K562 (cell line): ENCODE measurements around the gene PABPC1L. TPM values are rescaled to one million over a fixed set of nuclear protein-coding genes. Genes with fewer than 3 reads are reported as not detected.
A peak's percentile ranks its signal among the peaks of the same experiment; 100 is the strongest.

Source experiments
- BCOR ChIP-seq: fragments of 450-650 bp; IDR thresholded peaks from 2 replicates; pipeline ENCODE4 v1.6.1; 2016
- BMI1 ChIP-seq: fragments of 150-350 bp; IDR thresholded peaks from 2 replicates; pipeline ENCODE4 v1.6.1; 2014; ENCODE audit warnings: low read length
- CSDE1 ChIP-seq, 2 experiments: fragments of 450-650 bp; IDR thresholded peaks; 2 replicates each; pipeline ENCODE4 v1.6.1; 2016; ENCODE audit warnings: mild to moderate bottlenecking in 1 of 2
- GABPA ChIP-seq: fragments of 200-800 bp; sonication (Bioruptor generic); conservative IDR thresholded peaks from 2 replicates; pipeline ENCODE4 v1.6.1; 2016; ENCODE audit warnings: low read depth, missing genetic modification characterization, missing compliant biosample characterization
- HDAC3 ChIP-seq: fragments of 450-650 bp; IDR thresholded peaks from 2 replicates; pipeline ENCODE4 v1.6.1; 2018; ENCODE audit warnings: borderline replicate concordance, mild to moderate bottlenecking, moderate library complexity; ENCODE audit not compliant: partially characterized antibody
- IRF2 ChIP-seq: sonication (generic); formaldehyde crosslinking; IDR thresholded peaks from 2 replicates; pipeline ENCODE4 v1.8.1; 2022; ENCODE audit warnings: mild to moderate bottlenecking, missing genetic modification reagents
- KHSRP ChIP-seq: fragments of 450-650 bp; IDR thresholded peaks from 2 replicates; pipeline ENCODE4 v1.6.1; 2017
- LARP7 ChIP-seq: fragments of 450-650 bp; IDR thresholded peaks from 2 replicates; pipeline ENCODE4 v1.6.1; 2016
- MYBL2 ChIP-seq, 2 experiments: fragments of 450-650 bp in 1 of 2; sonication (generic) in 1 of 2; formaldehyde crosslinking in 1 of 2; IDR thresholded peaks; 2 replicates each; pipeline versions ENCODE4 v1.6.1 to v1.8.1; 2017 to 2022; ENCODE audit warnings: borderline replicate concordance in 1 of 2, inconsistent platforms in 1 of 2, low read depth in 1 of 2, mild to moderate bottlenecking in 1 of 2, missing genetic modification reagents in 1 of 2, moderate library complexity in 1 of 2
- NFATC3 ChIP-seq: fragments of 450-650 bp; IDR thresholded peaks from 2 replicates; pipeline ENCODE4 v1.6.1; 2017; ENCODE audit warnings: mild to moderate bottlenecking
- PCBP2 ChIP-seq: fragments of 200-400 bp; formaldehyde crosslinking; IDR thresholded peaks from 2 replicates; pipeline ENCODE4 v1.6.1; 2018; ENCODE audit warnings: low read length, low read depth, mild to moderate bottlenecking, moderate library complexity; ENCODE audit not compliant: poor library complexity, severe bottlenecking
- PHB2 ChIP-seq: fragments of 450-650 bp; IDR thresholded peaks from 2 replicates; pipeline ENCODE4 v1.6.1; 2017; ENCODE audit warnings: low read depth
- SETDB1 ChIP-seq: IDR thresholded peaks from one replicate; pipeline ENCODE4 v1.6.1; 2012; ENCODE audit warnings: low read length, control low read depth, inconsistent platforms
- SIX5 ChIP-seq, 2 experiments: IDR thresholded peaks; 2 replicates each; pipeline ENCODE4 v1.6.1; 2011; ENCODE audit warnings: low read length in 2 of 2, borderline replicate concordance in 1 of 2, low read depth in 1 of 2, mild to moderate bottlenecking in 1 of 2, moderate library complexity in 1 of 2; ENCODE audit not compliant: insufficient read depth in 1 of 2
- SMAD3 ChIP-seq: fragments of 450-650 bp; formaldehyde crosslinking; conservative IDR thresholded peaks from 2 replicates; pipeline ENCODE4 v1.4.0; 2020; ENCODE audit warnings: mild to moderate bottlenecking
- SPI1 ChIP-seq: IDR thresholded peaks from 2 replicates; pipeline ENCODE4 v1.6.1; 2011; ENCODE audit warnings: low read depth, low read length, control low read depth, borderline replicate concordance
- TAF1 ChIP-seq: IDR thresholded peaks from 2 replicates; pipeline ENCODE4 v1.6.1; 2011; ENCODE audit warnings: mild to moderate bottlenecking, low read length, moderate library complexity; ENCODE audit not compliant: insufficient read depth, control insufficient read depth, severe bottlenecking; ENCODE audit errors: extremely low read depth
- TEAD2 ChIP-seq: fragments of 450-650 bp; IDR thresholded peaks from 2 replicates; pipeline ENCODE4 v1.6.1; 2016; ENCODE audit warnings: missing genetic modification characterization, control low read depth, missing compliant biosample characterization
- ZBTB7A ChIP-seq: IDR thresholded peaks from 2 replicates; pipeline ENCODE4 v1.6.1; 2011; ENCODE audit warnings: low read depth, mild to moderate bottlenecking, low read length, moderate library complexity, borderline replicate concordance; ENCODE audit not compliant: control insufficient read depth
- ZFP1 ChIP-seq: fragments of 450-650 bp; formaldehyde crosslinking; IDR thresholded peaks from 2 replicates; pipeline ENCODE4 v1.4.0; 2020; ENCODE audit warnings: mild to moderate bottlenecking, mixed read lengths
- ZNF217 ChIP-seq: sonication (generic); formaldehyde crosslinking; IDR thresholded peaks from 2 replicates; pipeline ENCODE4 v1.8.0; 2022; ENCODE audit warnings: mild to moderate bottlenecking, missing genetic modification reagents
- ZNF232 ChIP-seq: sonication (generic); formaldehyde crosslinking; IDR thresholded peaks from 2 replicates; pipeline ENCODE4 v1.8.0; 2022; ENCODE audit warnings: mild to moderate bottlenecking, missing genetic modification reagents
- ZNF3 ChIP-seq: fragments of 250-450 bp; sonication (Bioruptor Pico); IDR thresholded peaks from 2 replicates; pipeline ENCODE4 v1.5.0; 2021; ENCODE audit warnings: mild to moderate bottlenecking, moderate library complexity
- ZNF717 ChIP-seq: fragments of 250-450 bp; sonication (Bioruptor Pico); IDR thresholded peaks from 2 replicates; pipeline ENCODE4 v1.5.0; 2021
- polyA plus RNA-seq, 8 experiments: library from polyadenylated mRNA; depleted of rRNA in 4 of 8; stranded (reverse) in 5 of 8; unstranded in 3 of 8; fragments of >200 nt; fragmentation: Nextera tagmentation in 2 of 8; fragmentation: Illumina TruSeq in 1 of 8; extraction: Ambion mirVana in 2 of 8; extraction: Trizol in 1 of 8; gene quantifications; 2 replicates each; pipeline versions ENCODE4 v1.2.1 to v1.2.3, GENCODE V29; 2011 to 2014; ENCODE audit warnings: inconsistent platforms in 1 of 8, missing spikeins in 1 of 8
- total RNA-seq, 7 experiments: library from RNA; depleted of rRNA in 6 of 7; stranded (reverse); fragments of >200 nt in 6 of 7; fragmentation: Illumina TruSeq in 2 of 7; extraction: Trizol in 2 of 7; gene quantifications; 2 replicates each; pipeline versions ENCODE4 v1.2.1 to v1.2.3, GENCODE V29; 2011 to 2021; ENCODE audit warnings: low replicate concordance in 1 of 7
- TF ChIP-seq, protein P1 (sequence below): sonication (generic); formaldehyde crosslinking; IDR thresholded peaks from 2 replicates; pipeline ENCODE4 v1.8.0; 2022; ENCODE audit warnings: mild to moderate bottlenecking, missing genetic modification reagents
- TF ChIP-seq, protein P2 (sequence below): sonication (generic); formaldehyde crosslinking; IDR thresholded peaks from 2 replicates; pipeline ENCODE4 v1.8.0; 2022; ENCODE audit warnings: mild to moderate bottlenecking, missing genetic modification reagents
- TF ChIP-seq, protein P3 (sequence below), 2 experiments: fragments of 200-800 bp in 1 of 2; sonication (Bioruptor generic) in 1 of 2; sonication (generic) in 1 of 2; formaldehyde crosslinking in 1 of 2; IDR thresholded peaks in 1 of 2; conservative IDR thresholded peaks in 1 of 2; 2 replicates each; pipeline versions ENCODE4 v1.5.0 to v1.6.1; 2016 to 2020; ENCODE audit warnings: missing compliant biosample characterization in 1 of 2, missing genetic modification characterization in 1 of 2, missing genetic modification reagents in 1 of 2

The PABPC1L gene
- total and polyA plus RNA-seq, 9 of the 15 experiments (the other 6 are each of a cell fraction or from before 2014, with no cell fraction given): 6.0 to 90.3 (median 15.8) TPM

DNA sequence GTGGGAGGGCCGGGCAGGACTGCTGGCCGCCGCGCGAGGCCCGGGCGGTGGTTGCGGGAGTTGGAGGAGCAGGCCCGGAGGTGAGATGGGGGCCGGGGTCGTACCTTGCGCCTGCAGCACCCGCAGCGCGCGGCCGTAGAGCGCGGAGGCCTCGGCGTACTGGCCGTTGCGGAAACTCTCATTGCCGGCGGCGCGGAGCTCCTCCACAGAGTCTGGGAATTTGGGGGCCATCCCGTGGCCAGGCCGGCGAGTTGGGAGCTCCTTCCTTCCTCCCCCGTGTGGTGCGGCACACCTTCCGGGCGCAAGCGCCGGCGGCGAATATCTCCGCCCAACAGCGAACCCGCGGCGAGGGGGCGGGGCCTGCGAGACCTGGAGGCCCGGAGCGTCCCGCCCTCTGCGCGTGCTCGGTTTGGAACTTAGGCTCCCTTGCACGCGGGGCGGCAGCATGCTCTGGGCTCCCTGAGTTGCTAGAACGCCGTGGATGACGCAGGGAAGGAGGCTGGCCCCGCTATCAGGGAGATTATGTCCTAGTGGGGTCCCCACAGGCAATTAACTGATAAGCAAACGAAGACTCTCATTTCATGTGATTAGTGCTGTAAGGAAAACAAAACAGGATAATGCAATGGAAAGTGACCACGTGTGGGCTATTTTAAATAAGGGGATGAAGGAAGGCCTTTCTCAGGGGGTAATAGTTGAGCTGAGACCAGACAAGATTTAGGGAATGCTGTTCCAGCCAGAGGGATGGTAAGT lies 50.4 kb downstream of the PABPC1L start, which contains the start of gene TOMM34 (continued):
- TF ChIP-seq HDAC3 (peak; percentile 39), CSDE1 (IDR thresholded peaks at IDR 0.05) (no peak), TEAD2 (no peak), PHB2 (no peak), ZNF217 (CRISPR knock-in tag) (no peak), TAF1 (peak; percentile 76), ZFP1 (CRISPR knock-in tag) (no peak), SETDB1 (no peak), MYBL2 (IDR thresholded peaks at IDR 0.05; ENCODE audit: low read depth) (no peak), MYBL2 (CRISPR knock-in tag; IDR thresholded peaks at IDR 0.05; ENCODE audit: borderline replicate concordance) (no peak), PCBP2 (no peak), ZNF3 (CRISPR knock-in tag) (no peak), KHSRP (no peak), BCOR (no peak), LARP7 (no peak), BMI1 (no peak), ZBTB7A (peak; percentile 44; the same call in 1 of the 2 replicates), ZNF717 (no peak), ZNF232 (CRISPR knock-in tag) (no peak), IRF2 (no peak), NFATC3 (no peak), SIX5 (IDR thresholded peaks at IDR 0.05; ENCODE audit: borderline replicate concordance in 1 of 2, insufficient read depth in 1 of 2, low read depth in 1 of 2, low read length in 2 of 2) (no peak), SPI1 (no peak; the same call in 1 of the 2 replicates), GABPA (tag) (peak; percentile 56), SMAD3 (no peak)
- TF ChIP-seq, protein P1, sequence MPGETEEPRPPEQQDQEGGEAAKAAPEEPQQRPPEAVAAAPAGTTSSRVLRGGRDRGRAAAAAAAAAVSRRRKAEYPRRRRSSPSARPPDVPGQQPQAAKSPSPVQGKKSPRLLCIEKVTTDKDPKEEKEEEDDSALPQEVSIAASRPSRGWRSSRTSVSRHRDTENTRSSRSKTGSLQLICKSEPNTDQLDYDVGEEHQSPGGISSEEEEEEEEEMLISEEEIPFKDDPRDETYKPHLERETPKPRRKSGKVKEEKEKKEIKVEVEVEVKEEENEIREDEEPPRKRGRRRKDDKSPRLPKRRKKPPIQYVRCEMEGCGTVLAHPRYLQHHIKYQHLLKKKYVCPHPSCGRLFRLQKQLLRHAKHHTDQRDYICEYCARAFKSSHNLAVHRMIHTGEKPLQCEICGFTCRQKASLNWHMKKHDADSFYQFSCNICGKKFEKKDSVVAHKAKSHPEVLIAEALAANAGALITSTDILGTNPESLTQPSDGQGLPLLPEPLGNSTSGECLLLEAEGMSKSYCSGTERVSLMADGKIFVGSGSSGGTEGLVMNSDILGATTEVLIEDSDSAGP (CRISPR knock-in tag): no peak
- TF ChIP-seq, protein P2, sequence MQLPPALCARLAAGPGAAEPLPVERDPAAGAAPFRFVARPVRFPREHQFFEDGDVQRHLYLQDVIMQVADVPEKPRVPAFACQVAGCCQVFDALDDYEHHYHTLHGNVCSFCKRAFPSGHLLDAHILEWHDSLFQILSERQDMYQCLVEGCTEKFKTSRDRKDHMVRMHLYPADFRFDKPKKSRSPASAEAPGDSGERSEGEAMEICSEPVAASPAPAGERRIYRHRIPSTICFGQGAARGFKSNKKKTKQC (CRISPR knock-in tag): 0 out of 2 replicates have a peak, but pooled peaks have one; percentile 32
- TF ChIP-seq, protein P3, sequence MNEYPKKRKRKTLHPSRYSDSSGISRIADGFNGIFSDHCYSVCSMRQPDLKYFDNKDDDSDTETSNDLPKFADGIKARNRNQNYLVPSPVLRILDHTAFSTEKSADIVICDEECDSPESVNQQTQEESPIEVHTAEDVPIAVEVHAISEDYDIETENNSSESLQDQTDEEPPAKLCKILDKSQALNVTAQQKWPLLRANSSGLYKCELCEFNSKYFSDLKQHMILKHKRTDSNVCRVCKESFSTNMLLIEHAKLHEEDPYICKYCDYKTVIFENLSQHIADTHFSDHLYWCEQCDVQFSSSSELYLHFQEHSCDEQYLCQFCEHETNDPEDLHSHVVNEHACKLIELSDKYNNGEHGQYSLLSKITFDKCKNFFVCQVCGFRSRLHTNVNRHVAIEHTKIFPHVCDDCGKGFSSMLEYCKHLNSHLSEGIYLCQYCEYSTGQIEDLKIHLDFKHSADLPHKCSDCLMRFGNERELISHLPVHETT (CRISPR knock-in tag; conservative IDR thresholded peaks at IDR 0.05 in 1 of 2, IDR thresholded peaks at IDR 0.05 in 1 of 2): no peak
